T follicular helper cell (primary cell): Measurements from ENCODE around the gene FOXP4.

ENCODE experiments used
- DNase-seq: peaks from one replicate; pipeline ENCODE4 v3.0.0-alpha.2; 2020; ENCODE audit warnings: low read depth

FOXP4 gene

GRCh38 chr6:41563060-41563776, 17.0 kb downstream of the FOXP4 start:
- no peak for DNase-seq

- DNase-seq: no peak
These were observed 18.4 kb downstream of the FOXP4 start for GRCh38 chr6:41564448-41565142.

DNA sequence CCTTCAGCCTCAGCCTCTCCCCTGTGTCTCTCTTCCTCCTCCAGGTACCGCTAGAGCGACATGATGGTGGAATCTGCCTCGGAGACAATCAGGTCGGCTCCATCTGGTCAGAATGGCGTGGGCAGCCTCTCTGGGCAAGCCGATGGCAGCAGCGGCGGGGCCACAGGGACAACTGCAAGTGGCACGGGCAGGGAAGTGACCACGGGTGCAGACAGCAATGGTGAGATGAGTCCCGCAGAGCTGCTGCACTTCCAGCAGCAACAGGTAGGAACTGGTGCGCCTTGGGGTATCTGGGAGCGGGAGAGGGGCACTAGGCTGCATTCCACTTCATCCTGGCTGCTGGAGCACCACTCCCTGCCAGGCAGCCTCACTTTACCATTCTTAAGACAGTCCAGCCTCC, 19.5 kb downstream of the FOXP4 start:
- no peak for DNase-seq

DNA sequence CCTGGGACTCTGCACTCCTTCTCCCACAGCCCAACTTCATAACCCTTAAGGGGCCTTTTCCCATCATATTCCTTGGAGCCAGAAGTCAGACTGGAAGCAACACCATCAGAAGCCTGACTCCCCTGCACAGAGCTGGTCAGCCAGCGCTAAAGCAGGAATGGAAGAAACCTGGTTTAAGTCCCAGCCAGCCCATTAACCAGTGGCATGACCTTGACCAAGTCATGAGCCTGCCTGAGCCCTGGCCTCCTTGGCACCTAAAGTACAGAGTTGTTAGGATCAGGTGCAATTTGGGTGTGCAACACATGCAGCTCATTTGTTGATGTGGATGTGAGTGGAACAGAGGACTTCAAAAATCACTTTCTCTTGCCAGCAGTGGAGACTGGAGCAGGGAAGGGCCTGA, 20.8 kb downstream of the FOXP4 start:
- no peak for DNase-seq

GRCh38 chr6:41567684-41568083, 21.5 kb downstream of the FOXP4 start:
- DNase-seq: no peak

GRCh38 chr6:41568202-41568584, 22.0 kb downstream of the FOXP4 start:
- no peak for DNase-seq

- no peak for DNase-seq
These were observed 22.6 kb downstream of the FOXP4 start for GRCh38 chr6:41568585-41569384.

DNA sequence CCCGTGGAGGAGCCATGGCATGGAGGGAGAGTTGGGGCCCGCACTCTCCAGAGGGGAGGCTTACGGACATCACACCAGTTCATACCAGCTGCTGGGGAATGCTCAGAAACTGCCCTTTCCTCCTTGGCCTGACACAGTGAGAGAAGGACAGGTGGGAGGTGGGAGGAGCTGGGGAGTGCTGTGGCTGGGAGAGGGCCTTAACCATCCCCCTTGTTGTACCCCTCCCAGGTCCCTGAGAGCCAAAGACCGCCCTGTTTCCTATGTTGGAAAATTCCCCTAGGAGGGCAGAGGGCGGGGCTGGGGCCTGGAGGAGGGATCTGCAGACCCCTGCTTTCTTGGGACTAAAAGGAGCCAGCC, 24.1 kb downstream of the FOXP4 start:
- DNase-seq: no peak

GRCh38 chr6:41571021-41571780, 25.0 kb downstream of the FOXP4 start:
- no peak for DNase-seq

DNA sequence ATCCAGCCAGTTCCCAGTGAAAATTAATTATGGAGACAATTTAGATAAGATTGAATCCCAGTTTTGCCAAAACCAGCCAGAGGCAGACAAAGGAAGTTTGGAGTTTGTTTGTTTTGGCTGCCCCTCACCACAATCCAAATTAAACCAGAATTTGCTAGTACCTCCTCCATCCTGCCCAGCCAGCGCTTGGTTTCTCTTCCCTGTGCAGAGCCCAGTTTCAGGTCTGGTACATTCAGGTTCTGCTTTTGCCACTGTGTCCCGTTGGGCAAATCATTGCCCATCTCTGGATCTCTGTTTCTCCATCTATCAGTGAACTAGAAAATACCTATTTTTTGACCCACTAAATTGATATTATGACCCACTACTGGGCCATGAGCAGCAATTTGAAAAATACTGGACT, 26.4 kb downstream of the FOXP4 start:
- no peak for DNase-seq

- no peak for DNase-seq
These were observed 27.1 kb downstream of the FOXP4 start for GRCh38 chr6:41573276-41573675.

- DNase-seq: no peak
These were observed 27.8 kb downstream of the FOXP4 start for GRCh38 chr6:41573985-41574384.

DNA sequence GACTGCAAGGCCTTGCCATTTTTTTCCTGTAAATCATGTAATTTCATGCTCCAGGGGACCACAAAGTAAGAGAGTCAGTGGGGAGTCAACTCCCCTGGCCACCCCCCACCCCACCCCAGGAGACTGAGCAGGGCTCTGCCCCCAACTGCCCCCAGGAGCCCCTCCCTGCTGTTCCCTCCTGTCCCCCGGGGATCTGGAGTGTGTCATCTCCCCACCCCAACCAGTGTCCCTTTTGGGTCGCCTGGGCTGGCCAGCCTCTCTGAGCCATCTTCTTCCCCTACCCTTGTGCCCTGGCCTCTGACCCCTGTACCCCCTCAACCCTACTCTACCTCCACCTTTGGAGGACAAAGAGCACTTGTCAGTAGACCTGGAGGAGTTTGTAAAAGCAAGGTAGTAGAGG, 29.4 kb downstream of the FOXP4 start:
- DNase-seq: no peak

DNA sequence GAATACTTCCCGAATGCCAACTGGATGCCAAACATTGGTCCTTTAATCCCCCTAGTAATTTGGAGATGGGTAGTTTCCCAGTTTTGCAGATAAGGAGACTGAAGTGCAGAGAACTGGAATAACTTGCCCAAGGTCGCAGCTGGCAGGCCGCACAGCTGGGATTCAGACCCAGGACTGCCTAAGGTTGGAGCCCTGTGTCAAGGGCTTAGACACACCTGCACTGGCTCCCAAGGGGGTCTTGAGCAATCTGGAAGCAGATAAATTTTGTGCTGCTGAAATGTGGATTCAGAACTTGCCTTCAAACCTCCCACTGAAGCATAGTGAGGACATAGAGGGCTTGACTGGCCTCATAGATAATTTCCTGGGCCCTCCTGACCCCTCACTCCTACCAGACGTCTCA, 30.5 kb downstream of the FOXP4 start:
- DNase-seq: no peak

- no peak for DNase-seq
These were observed 31.4 kb downstream of the FOXP4 start for GRCh38 chr6:41577356-41578216.

DNA sequence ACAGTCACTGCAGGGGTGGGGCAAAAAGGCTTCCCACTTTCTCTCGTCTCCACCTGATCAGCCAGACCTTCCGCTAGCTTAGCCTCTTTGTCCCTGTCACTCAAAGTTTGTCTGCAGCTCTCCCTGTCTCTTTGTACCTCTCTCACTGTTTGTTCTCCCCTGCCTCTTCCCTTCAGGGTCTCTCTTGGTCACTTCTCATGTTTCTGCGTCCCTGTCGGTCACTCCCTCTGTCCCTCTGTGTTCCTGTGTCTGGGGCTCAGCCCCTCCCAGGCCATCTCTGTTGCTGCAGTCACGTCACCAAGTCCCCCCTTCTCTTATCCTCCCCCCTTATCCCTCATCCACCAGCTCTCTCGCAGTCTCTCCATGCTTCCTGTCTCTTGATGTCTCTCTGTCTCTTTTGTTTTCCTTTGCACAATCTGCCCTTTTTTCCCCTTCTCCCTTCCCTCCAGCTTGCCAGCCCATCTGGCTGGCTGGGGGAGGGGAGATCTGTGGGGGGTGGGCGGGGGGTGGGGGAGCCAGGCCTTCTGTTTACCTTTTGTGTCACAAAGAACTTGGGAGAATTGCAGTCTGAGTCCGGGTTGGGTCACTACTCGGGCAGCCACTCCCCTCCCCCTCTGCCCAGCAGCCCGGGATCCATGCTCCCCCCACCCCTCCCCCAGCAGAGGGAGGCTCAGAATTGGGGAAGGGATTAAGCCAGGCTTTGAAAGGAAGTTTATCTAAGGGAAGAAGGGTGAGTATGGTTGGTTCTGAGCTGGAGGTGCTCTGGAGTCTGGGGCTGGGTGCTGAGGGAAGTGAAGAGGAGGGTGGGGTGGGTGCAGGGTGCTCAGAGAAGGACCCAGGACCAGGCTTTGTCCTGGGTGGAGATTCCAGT, 32.3 kb downstream of the FOXP4 start:
- no peak for DNase-seq

DNA sequence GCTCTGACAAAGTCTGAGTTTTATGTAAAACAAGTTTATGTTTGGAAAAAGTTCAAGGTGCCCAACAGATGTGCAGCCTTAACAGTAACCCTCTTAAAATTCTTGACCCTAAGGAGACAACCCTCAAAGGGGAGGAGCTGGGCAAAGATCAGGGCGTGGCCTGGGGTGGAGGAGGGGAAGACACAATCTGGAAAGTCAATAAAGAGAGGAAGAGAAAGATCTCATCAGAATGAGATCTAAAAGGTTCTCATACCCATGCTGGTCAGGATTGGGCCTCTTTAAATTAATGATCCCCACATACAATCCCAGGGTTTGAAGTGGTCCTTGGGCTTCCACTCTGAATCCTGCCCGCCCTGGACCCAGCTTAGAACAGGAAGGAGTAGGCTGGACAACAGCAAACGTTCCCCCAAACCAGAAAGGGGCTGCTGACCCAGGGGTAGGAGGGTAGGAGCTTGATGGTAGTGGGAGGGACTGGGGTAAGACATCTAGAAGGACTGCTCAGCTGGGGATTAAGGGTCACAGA, 33.0 kb downstream of the FOXP4 start:
- no peak for DNase-seq

- DNase-seq: no peak
These were observed 34.5 kb downstream of the FOXP4 start for GRCh38 chr6:41580690-41581089.

DNA sequence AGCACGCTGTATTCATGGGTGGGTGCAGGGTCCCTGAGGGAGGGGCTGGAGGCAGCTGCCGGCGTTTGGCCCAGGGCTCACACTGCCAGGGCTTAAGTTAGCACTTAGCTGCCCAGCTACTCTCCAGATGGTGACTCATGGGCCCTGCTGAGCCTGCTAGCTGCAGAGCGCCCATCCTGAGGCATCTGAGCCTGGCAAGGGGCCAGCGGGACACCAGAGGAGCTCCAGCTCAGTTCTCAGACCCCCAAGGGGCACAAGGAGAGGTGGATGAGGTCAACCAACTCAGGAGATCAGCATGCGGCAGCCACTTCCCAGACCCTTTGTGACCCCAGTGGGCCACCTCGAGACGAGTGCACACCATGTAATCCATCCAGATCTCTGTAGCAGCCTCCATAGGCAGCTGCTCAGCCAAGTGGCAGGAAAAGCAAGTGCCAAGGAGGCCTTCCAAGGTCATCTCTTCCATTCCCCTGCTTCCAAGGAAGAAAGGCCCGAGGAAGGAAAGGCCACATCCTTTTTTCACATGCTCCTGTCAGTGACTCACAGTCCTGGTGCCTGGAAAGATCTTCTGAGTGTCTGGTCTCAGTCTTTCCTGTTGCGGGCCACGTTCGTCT, 35.3 kb downstream of the FOXP4 start:
- no peak for DNase-seq

DNA sequence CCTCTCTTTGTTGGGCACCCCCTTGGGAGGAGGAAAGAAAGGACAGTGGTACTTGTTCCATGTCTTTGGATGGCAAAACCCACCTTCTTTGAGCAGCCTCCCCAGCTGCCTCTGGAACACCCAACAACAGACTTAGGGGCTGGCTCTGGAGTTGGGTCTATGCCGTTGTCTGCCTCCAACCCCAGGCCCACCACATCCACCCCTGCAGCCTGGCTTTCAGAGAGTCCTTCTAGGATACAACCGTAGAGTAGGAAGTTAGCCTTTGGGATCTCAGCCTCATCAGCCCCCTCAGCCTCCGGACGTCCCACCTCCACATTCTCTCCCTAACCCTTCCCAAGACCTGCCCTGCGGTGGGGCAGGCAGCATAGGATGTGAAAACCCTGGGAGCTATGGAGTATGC, 36.4 kb downstream of the FOXP4 start:
- DNase-seq: no peak
